OCI-LY7 (cell line): ENCODE measurements around the gene PHLDB1.

Experiments
- CTCF ChIP-seq: fragments of 200-600 bp; sonication (generic); conservative IDR thresholded peaks from 2 replicates; pipeline ENCODE4 v1.5.1; 2014; ENCODE audit warnings: mild to moderate bottlenecking, antibody characterized with exemption, low read length, moderate library complexity, mixed read lengths
- EZH2phosphoT487 ChIP-seq: fragments of 200-600 bp; sonication (generic); IDR thresholded peaks from 2 replicates; pipeline ENCODE4 v1.6.1; 2018; ENCODE audit warnings: low read depth, borderline replicate concordance, mild to moderate bottlenecking, mixed run types, antibody characterized with exemption, low read length, moderate library complexity, mixed read lengths

DNA sequence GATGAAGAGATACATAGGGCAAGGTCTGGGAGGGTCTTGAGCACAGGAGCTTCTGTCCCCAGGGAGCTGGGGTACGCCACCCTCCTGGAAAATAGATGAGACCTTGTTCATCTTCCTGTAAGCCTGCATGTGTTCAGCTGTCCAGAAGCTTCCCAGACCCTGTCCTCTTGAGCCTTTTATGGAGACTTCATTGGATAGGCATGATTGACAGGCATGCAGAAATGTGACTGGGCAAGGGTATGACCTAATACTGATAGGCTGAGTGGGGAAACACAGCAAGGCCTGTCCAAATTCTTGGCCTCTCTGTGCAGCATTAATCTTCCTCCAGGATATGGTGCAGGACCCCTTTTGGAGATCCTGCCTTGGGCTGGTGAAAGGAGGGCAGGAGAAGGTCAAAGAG, 19.5 kb upstream of the PHLDB1 start:
- no peak for TF ChIP-seq CTCF
- TF ChIP-seq EZH2phosphoT487, result no peak
